GM13977 (cell line): ENCODE measurements around the gene SLC7A7.

Source experiments
- DNase-seq: peaks from one replicate; pipeline ENCODE4 v3.0.0; 2012; ENCODE audit warnings: low spot score
- CTCF ChIP-seq: IDR thresholded peaks from 2 replicates; pipeline ENCODE4 v1.5.1; 2012; ENCODE audit warnings: mild to moderate bottlenecking, control low read depth; ENCODE audit not compliant: insufficient read depth; ENCODE audit errors: extremely low read depth, missing control alignments
- in situ Hi-C: fragments of 300-500 bp; cut with MboI; formaldehyde crosslinking; loops from one replicate; pipeline ENCODE4 v1.12.0; 2022; ENCODE audit warnings: low sequenced_read_pairs, low pct_unique_long_range_greater_than_20kb, mixed read lengths, inconsistent platforms; ENCODE audit not compliant: unreplicated experiment

Gene SLC7A7

DNA sequence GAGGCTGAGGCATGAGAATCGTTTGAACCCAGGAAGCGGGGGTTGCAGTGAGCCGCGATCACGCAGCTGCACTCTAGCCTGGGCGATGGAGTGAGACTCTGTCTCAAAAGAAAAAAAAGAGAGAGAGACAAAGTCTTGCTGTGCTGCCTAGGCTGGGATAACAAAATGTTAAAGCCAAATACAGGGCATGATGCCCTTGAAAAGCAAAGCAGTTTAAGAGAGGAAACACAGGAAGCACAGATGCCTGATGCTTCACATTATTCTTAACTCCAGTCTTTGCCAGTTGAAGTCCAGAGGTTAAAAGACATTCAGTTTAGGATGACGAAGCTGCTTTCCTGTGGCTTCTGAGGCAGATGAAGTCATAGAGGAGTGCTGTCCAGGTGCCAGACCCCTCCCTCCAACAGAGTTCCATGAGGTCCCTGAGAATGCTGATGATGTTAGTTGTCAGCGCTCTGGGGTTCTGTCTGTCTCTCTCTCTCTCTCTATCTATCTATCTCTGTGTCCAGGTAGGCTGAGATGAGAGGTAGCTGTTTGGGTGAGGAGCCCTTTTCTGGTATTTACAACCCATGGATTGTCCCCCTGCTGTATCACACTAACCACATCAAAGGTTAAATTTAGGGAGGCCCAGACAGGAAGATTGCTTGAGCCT is 9.6 kb upstream of the SLC7A7 start:
- in situ Hi-C loops, result no loop called here
- TF ChIP-seq CTCF, result no peak
- DNase-seq, result peak; percentile 33

GRCh38 chr14:22822571-22823098 is 7.4 kb upstream of the SLC7A7 start:
- peak; percentile 77 for TF ChIP-seq CTCF
- in situ Hi-C loops, result no loop called here
- peak; percentile 71 for DNase-seq

DNA sequence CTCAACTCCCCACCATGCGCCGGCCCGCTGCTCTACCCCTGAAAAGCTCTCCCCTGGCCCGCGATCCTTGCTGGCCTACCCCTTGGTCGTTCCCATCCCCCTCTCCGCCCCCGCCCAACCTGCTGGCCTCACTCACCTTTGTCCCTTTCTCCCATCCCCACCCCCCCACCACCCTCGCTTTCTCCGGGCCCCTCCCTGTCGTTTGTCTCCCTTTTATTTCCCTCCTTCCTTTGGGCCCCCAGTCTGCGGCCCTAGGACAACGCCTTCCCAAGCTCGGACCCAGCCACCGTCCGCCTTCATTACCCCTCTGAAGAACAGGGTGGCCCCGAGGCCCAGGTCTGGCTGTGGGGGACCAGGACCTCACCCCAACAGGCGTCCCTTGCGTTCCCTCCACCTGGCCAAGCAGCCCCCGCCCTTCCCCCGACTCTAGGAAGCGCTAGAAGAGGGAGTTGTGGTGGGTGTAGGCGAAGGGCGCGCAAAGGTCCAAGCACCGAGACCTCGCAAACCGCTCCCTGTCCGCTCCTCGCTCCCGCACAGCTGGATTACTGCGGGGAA is 6.9 kb upstream of the SLC7A7 start:
- no peak for TF ChIP-seq CTCF
- no peak for DNase-seq
- in situ Hi-C loops, result no loop called here

- in situ Hi-C loops, result no loop called here
- TF ChIP-seq CTCF, result no peak
- DNase-seq, result no peak
Observed at GRCh38 chr14:22821193-22822015, 6.2 kb upstream of the SLC7A7 start.

DNA sequence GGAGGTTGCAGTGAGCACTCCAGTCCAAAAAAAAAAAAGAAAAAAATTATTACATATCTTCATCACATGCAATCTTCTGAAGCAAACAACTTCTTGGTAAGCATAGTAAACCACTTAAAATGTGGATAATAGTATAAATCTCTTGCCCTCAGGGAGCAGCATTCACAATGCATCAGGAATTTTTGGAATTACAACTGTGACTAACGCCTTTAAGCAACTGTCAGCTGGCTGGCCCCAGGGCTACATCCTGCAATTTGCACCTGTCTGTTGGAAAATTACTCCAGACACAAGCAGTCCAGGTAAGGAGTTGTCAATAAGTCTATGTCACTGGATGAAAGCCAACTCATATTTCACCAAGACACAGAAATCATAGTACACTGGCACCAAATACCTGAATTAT is 5.5 kb upstream of the SLC7A7 start:
- no peak for TF ChIP-seq CTCF
- in situ Hi-C loops, result no loop called here
- DNase-seq, result no peak

DNA sequence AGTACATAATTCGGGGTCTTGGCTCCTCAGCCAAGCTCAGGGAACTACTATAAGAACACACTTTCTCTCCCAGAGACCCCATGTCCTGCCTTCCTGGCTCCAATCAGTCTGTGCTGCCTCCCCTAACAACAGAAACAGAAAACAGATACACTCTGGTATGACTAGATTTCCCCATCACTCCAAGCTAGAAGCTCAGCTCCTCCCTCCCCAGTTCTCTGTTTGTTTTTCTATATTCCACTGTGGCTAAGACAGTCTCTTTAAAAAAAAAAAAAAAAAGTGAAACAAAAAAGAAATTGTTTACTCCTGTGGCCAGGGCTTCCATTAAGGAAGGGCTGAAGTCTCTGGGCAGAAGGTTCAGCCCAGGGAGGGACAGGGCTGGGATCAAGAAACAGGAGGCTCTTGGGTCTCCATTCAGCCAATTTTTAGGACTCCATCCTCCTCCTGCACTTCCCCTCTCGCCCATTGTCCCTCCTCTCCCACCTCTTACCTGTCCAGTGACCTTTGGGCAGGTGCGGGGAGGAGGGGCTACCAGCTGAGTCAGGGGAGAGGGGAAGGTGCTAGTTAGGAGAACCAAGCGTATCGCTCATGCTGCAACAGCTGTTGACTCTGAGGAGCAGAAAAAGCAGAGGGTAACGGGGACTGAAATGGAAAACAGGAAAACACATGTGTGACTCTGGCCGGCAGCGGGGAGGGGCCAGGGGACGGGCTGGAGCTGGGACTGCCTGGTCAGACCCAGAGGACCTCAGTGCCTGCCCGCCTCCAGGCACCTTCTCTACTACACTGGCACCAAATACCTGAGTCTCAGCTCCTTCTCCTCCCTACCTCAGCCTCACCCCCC is 4.1 kb upstream of the SLC7A7 start:
- DNase-seq, result peak; percentile 41
- TF ChIP-seq CTCF, result no peak
- in situ Hi-C loops, result loop anchor here (5.0 kb wide), 1 partner anchor 42 kb away; no protein-coding TSS in a partner anchor
